HL-60 (cell line): ENCODE results near the gene SHKBP1.

Experiments used
- DNase-seq, 2 experiments: peaks; one replicate each; pipeline ENCODE4 v3.0.0-alpha.2; 2010 to 2020; ENCODE audit warnings: low read depth in 1 of 2, low spot score in 1 of 2
- H3K27ac ChIP-seq: fragments of 250-450 bp; sonication (Bioruptor Pico); replicated peaks from 2 replicates; pipeline ENCODE4 v1.5.1; 2020; ENCODE audit warnings: mild to moderate bottlenecking, moderate library complexity
- H3K27me3 ChIP-seq: fragments of 250-450 bp; sonication (Bioruptor Pico); 2 replicates; pipeline ENCODE4 v1.5.1; 2021; ENCODE audit warnings: mild to moderate bottlenecking, moderate library complexity; ENCODE audit not compliant: insufficient read depth, poor library complexity, severe bottlenecking
- H3K4me3 ChIP-seq: replicated peaks from 2 replicates; pipeline ENCODE4 v1.5.1; 2011; ENCODE audit warnings: mild to moderate bottlenecking, control low read depth, low read length; ENCODE audit not compliant: insufficient read depth
- GABPA ChIP-seq: IDR thresholded peaks from 2 replicates; pipeline ENCODE4 v1.6.1; 2012; ENCODE audit warnings: low read depth
- POLR2AphosphoS5 ChIP-seq: IDR thresholded peaks from 2 replicates; pipeline ENCODE4 v1.6.1; 2012; ENCODE audit warnings: low read depth
- SPI1 ChIP-seq: IDR thresholded peaks from 2 replicates; pipeline ENCODE4 v1.6.1; 2012; ENCODE audit warnings: low read depth, mild to moderate bottlenecking, borderline replicate concordance
- TF ChIP-seq, protein P1 (sequence below): IDR thresholded peaks from one replicate; pipeline ENCODE4 v1.5.1; 2011; ENCODE audit warnings: low read length, control low read depth, inconsistent platforms; ENCODE audit not compliant: insufficient read depth
- TF ChIP-seq, protein P2 (sequence below): IDR thresholded peaks from 2 replicates; pipeline ENCODE4 v1.6.1; 2012; ENCODE audit warnings: low read depth; ENCODE audit not compliant: insufficient replicate concordance

The SHKBP1 gene

DNA sequence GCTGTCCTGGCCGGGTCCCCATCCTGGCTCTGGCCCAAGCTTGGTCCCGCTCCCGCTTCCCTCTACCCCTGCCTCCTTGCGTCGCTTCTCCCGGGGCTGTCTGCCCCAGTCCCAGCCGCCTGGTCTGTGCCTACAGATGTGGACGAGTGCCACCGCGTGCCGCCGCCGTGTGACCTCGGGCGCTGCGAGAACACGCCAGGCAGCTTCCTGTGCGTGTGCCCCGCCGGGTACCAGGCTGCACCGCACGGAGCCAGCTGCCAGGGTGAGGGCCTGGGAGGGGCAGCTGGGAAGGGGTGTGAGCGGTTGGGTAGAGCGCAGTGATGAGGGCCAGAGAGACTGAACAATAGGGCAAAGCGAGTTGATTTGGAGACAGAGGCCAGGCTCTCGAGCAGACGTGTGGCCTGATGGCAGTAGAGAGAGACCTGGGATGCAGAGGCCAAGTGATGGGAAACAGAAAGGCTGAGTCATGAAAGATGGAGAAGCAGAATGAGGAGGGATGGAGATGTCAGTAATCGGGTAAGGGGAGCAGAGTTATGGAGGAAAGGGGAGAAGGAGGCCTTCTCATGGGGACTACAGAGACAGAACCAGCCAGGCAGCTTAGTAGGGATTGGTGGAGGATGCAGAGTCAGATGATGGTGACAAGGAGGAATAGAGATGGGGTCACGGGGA is 33.9 kb downstream of the SHKBP1 start:
- H3K4me3 ChIP-seq: no peak overlapping the region; the same call in 1 of the 2 replicates

DNA sequence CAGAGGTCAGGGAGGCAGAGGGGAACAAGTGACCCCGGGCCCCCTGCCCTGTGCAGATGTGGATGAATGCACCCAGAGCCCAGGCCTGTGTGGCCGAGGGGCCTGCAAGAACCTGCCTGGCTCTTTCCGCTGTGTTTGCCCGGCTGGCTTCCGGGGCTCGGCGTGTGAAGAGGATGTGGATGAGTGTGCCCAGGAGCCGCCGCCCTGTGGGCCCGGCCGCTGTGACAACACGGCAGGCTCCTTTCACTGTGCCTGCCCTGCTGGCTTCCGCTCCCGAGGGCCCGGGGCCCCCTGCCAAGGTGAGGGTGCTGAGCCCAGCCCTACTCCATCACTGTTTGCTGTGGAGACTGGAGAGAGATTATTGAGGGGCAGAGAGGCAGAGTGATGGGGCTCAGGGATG is 34.4 kb downstream of the SHKBP1 start:
- Histone ChIP-seq H3K27ac (no peak overlapping the region), H3K27me3 (peaks cover 72% of the 10 kb centered on the region), H3K4me3 (no peak overlapping the region)
- TF ChIP-seq SPI1 (no peak), GABPA (no peak), POLR2AphosphoS5 (no peak)
- TF ChIP-seq, protein P1, sequence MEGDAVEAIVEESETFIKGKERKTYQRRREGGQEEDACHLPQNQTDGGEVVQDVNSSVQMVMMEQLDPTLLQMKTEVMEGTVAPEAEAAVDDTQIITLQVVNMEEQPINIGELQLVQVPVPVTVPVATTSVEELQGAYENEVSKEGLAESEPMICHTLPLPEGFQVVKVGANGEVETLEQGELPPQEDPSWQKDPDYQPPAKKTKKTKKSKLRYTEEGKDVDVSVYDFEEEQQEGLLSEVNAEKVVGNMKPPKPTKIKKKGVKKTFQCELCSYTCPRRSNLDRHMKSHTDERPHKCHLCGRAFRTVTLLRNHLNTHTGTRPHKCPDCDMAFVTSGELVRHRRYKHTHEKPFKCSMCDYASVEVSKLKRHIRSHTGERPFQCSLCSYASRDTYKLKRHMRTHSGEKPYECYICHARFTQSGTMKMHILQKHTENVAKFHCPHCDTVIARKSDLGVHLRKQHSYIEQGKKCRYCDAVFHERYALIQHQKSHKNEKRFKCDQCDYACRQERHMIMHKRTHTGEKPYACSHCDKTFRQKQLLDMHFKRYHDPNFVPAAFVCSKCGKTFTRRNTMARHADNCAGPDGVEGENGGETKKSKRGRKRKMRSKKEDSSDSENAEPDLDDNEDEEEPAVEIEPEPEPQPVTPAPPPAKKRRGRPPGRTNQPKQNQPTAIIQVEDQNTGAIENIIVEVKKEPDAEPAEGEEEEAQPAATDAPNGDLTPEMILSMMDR: no peak
- TF ChIP-seq, protein P2, sequence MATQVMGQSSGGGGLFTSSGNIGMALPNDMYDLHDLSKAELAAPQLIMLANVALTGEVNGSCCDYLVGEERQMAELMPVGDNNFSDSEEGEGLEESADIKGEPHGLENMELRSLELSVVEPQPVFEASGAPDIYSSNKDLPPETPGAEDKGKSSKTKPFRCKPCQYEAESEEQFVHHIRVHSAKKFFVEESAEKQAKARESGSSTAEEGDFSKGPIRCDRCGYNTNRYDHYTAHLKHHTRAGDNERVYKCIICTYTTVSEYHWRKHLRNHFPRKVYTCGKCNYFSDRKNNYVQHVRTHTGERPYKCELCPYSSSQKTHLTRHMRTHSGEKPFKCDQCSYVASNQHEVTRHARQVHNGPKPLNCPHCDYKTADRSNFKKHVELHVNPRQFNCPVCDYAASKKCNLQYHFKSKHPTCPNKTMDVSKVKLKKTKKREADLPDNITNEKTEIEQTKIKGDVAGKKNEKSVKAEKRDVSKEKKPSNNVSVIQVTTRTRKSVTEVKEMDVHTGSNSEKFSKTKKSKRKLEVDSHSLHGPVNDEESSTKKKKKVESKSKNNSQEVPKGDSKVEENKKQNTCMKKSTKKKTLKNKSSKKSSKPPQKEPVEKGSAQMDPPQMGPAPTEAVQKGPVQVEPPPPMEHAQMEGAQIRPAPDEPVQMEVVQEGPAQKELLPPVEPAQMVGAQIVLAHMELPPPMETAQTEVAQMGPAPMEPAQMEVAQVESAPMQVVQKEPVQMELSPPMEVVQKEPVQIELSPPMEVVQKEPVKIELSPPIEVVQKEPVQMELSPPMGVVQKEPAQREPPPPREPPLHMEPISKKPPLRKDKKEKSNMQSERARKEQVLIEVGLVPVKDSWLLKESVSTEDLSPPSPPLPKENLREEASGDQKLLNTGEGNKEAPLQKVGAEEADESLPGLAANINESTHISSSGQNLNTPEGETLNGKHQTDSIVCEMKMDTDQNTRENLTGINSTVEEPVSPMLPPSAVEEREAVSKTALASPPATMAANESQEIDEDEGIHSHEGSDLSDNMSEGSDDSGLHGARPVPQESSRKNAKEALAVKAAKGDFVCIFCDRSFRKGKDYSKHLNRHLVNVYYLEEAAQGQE: no peak
- DNase-seq: no peak

More for the DNA sequence above, 33.9 kb downstream of the SHKBP1 start:
- no peak overlapping the region for H3K27ac ChIP-seq
- TF ChIP-seq POLR2AphosphoS5: no peak
- no peak for TF ChIP-seq GABPA
- H3K27me3 ChIP-seq: peaks cover 69% of the 10 kb centered on the region
- peak in 1 of 2 experiments; percentile 41 for DNase-seq

DNA sequence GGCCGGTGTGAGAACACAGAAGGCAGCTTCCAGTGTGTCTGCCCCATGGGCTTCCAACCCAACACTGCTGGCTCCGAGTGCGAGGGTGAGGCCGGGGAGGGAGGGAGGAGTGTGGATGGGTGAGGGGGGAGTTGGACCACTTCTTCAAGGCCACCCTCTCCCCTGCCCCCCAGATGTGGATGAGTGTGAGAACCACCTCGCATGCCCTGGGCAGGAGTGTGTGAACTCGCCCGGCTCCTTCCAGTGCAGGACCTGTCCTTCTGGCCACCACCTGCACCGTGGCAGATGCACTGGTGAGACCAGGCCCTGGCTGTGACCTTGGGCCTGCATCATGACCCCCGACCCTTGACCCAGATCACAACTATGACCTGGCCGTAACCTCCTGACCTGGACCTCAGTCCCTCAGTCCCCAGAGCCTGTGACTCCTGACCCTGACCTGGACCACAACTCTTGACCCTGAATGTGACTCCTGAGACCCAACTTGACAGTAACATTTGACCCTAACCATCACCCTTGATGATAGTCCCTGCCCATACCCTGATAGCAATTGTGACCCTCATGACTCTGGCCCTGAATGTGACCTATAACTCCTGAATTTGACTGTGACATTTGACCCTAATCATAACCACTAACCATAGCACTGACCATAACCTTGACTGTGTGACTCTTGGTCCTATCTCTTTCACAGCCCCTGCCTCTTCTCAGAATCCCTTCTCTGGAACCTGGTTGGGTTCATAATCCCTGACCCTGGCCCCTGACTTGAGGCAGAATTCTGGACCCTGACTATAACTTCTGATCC is 35.4 kb downstream of the SHKBP1 start:
- Histone ChIP-seq H3K4me3 (no peak overlapping the region), H3K27ac (no peak overlapping the region), H3K27me3 (peaks cover 66% of the 10 kb centered on the region)
- no peak for DNase-seq
- no peak for TF ChIP-seq POLR2AphosphoS5
- TF ChIP-seq GABPA: no peak
- TF ChIP-seq, protein P2: no peak
- TF ChIP-seq, protein P1: no peak
- TF ChIP-seq SPI1: no peak

DNA sequence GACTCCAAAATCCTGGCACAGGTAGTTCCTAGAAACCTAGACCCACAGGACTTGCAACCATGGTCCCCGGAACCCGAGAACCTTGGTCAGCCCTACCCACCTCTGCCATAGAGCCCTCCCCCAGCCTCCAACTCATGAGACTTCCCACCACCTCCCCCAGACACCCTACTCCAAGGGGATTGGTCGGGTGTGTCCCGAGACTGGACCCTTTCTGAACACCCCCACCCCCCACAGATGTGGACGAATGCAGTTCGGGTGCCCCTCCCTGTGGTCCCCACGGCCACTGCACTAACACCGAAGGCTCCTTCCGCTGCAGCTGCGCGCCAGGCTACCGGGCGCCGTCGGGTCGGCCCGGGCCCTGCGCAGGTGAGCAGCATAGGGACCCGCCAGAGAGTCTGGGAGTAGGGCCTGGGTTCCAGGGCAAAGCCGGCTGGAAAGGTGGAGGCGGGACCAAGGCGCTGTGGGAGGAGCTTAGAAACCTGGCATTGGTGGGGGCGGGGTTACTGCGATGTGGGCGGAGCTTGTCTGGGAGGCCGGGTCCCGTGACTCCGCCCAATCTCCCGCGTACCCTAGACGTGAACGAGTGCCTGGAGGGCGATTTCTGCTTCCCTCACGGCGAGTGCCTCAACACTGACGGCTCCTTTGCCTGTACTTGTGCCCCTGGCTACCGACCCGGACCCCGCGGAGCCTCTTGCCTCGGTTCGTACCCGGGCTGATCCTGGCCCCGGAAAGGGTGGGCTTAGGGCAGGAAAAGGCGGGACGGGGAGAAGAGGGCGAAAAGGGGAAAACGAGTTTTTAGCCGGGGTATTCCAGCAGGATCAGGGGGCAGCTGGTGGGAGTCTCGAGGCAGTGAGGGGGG is 36.4 kb downstream of the SHKBP1 start:
- TF ChIP-seq GABPA (no peak), POLR2AphosphoS5 (no peak), SPI1 (no peak)
- TF ChIP-seq, protein P2: no peak
- TF ChIP-seq, protein P1: no peak
- H3K27me3 ChIP-seq: peaks cover 57% of the 10 kb centered on the region
- DNase-seq: no peak
- H3K4me3 ChIP-seq: no peak overlapping the region
- no peak overlapping the region for H3K27ac ChIP-seq
